Stimulated activated CD4-positive, alpha-beta T cell treated with anti-CD3 and anti-CD28 coated beads, Interleukin-15, amount 100 ng/mL, for 24 hours (primary cell): ENCODE data around the gene NR4A1.

Experiments
- DNase-seq: peaks from one replicate; pipeline ENCODE4 v3.0.0-alpha.2; 2020

NR4A1 gene

DNA sequence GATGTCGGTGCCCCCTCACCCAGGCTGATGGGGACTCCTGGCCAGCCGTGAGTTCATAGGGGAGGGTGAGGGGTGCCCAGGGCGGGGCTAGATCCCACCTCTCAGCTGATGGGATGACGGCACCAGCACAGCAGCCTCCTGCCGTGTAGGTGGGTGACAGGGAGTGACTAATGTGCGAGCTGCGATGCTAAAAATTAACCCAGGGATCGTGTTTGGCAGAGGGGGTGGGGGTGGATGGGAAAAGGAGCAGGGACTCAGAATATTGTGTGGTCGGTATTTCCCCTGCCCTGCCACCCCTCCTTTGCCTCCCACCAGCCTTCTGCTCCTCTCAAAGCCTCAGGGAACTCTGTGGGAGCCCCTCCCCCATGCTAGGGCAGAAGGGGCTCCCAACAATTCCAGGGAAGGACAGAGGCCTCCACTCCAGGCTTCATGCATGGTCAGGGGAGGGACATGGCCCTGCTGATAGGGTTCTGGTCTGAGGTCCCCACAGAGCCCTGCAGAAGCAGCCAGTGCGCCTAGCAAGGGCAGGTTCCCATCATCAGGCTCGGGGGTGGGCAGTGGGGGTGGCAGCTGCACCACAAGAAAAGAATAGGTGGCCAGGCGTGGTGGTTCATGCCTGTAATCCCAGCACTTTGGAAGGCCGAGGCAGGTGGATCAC, 32.0 kb upstream of the NR4A1 start:
- DNase-seq: no peak

DNA sequence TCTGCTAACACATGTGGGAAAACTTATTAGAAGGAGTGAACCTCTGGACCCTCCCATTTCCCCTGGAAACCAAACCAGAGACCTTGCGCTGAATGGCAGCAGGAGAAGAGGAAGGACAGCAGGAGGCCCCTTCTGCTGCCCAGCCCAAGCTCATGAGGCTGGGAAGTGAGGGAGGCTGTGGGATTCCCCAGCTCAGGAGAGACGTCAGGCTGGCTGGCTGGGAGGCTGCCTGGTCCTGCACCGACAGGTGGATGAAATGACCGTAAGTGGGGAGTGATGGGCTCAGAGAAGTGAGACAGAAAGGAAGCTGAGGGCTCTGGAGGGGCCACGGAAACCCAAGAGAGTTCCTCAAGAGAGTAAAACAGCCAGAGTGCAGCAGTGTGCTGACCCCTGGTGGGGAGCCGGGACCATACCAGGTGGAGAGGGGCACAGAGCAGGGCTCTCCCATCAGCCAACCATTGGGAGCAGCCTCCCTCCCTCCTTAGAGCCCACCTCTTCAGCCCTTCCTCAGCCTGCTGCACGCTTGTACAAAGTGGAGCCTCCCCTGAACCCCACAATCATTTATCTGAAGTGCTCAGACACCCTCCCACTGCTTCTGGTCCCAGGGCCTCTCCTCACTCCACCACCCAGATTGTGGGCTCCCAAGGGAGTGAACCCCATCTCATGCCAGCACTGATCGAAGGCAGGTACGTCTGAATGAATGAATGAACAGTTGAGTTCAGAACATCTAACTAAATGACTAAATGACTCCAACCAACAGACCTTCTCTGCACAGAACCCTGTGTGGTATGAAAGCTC, 30.5 kb upstream of the NR4A1 start:
- peak; percentile 72 for DNase-seq

DNA sequence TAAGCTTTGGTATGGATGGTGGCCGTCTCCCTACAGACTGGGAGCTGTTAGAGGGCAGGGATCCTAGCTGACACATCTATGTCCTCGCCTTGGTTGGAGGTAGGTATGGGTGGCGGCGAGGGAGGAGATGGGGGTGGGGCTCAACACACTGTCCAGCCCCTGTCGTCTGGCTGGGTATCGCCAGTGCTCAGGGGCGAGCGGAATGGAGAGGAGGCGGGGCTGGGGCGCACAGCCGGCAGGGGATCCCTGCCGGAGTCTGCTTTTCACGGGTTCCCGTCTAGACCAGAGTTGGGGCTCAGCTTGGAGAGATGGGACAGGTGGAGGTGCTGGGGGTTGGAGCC, 28.4 kb upstream of the NR4A1 start:
- DNase-seq: peak; percentile 58

DNA sequence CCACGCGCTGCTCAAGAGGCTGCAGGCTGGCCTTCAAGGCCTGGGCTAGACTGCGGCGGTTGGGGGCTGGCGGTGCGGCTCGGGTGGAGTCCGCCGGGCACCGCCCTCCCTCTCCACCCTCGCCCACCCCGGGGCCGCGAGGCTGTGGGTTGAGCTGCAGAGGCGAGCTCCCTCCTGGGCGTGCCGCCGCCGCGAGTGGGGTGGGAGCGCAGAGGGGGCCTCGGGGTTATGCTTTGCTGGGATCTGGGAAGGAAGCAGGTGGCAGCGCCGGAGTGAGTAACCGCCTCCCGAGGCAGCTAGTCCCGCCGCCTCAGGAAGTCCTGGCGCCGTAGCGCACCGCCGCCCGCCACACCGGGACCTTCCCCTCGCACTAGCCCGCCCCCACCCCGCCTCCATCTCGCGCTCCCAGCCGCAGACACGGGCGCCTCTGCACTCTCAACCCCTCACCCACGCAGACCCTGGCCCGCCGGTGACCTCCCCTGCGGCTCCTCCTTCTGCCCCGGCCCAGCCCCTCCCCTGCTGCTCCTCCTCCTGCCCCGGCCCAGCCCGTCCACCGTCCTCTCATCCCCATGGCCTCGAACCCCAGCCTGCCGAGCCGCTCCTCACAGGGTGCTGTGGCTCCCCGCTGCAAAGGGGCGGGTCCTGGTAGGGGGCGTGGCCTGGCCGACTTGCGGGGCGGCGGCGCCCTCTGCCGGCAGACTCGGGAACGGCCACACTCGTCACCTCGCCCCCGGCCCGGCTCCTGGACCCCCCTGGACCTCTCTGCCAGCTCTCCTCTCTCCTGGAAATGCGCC, 27.9 kb upstream of the NR4A1 start:
- DNase-seq: peak; percentile 97

DNA sequence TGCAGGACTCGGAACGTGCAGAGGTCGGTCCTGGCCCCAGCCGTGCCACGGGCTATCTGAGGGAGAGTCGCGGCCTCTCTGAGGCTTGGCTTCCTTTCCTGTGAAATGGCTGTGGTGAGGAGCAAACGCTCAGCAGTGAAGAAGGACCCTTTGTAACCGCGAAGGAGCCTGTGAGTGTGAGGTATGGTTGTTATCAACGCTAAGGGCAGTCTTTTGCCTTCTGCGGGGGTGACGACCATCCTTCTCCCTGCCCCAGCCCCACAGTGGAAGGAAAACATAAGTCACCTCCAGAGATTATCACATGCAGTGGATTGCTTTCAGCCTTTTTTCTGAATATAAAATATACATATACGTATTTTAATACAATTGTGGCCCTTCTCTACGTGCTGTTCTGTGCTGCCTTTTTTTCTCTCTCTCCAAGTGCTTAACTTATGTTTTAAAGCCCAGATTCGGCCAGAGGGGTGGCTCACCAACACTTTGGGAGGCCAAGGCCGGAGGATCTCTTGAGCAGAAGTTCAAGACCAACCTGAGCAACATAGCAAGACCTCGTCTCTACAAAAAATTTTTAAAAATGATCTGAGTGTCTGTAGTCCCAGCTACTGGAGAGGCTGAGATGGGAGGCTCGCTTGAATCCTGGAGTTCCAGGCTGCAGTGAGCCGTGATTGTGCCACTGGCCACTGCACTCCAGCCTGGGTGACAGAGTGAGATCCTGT, 27.1 kb upstream of the NR4A1 start:
- no peak for DNase-seq

DNA sequence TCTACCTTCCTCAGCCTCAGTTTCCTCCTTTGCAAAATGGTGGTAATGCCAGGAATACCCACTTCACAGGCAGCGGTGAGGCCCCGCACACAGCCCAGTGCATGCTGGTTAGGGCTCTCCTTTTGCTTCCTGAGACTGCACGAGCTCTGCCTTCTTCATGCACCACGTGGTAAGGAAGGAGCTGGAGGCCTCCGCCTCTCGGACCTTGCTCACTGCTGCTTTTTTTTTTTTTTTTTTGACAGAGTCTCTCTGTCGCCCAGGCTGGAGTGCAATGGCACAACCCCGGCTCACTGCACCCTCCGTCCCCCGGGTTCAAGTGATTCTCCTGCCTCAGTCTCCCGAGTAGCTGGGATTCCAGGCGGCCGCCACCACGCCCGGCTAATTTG, 26.4 kb upstream of the NR4A1 start:
- peak; percentile 76 for DNase-seq

DNA sequence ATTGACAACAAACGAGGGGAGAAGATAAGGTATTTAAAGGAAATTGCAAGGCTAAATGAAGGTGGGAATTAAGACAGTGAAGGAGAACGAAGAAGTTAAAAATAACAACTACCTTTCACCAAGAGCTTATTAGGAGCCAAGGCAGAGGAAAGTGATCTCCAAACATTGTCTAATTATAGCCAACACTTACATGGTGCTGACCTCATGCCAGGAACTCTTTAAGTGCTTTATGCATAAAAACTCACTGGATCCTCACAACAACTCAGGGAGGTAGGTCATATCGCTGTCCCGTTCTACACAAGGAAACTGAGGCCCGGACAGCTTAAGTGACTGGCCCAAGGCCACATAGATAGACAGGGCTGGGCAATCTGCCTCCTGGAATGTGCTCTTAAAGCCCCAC, 25.0 kb upstream of the NR4A1 start:
- DNase-seq: no peak

DNA sequence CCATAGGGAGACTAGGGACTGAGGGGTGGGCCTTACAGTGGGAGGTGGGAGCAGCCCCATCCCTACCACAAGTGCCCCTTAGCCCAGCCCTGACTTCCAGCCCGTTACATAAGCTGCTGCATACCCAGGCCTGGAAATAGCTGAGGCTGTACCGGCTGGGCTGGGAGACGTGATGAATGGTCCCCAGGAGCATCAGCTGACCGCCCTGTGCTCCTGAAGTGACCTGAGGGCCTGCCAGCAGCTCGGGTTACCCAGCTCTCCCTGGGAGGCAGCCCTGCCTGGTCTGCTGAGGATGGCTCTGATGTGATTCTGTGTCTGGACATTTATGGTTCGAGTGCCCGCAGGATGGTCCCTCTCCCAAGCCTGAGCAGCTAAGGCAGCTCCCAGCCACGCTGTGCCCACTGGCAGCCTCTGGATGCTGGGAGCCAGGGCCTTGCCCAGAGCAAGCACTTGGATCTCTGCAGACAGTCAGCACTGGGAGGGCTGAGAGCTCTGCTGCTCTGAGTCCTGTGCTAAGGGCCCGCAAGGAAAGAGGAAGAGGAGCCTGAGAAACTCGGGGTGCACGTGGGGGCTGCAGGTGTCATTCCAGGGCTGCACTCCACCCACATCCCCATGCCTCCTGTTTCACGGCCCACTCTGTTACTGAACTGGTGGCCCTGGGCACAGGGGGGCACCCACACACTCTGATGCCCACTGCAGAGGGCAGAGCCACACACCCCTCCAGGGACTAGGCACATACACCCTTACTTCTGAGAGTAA, 24.0 kb upstream of the NR4A1 start:
- DNase-seq: no peak

DNA sequence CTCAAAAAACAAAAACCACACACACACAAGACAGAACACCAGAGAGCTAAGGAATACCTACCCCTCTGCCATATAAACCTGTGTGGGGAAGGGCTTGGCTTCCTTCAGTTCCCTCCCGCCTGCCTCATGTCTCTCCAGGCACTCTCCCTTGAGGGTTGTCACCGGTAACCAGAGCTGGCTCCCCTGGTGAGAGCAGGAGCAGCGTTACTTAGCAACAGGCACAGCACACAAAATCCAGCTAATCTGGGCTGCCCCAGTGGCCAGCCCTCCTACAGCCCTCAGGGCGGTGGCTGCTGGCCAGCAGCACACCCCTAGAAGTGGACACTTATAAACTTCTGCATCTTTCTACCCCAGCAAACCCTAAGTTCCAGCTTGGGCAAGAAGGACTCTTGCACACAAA, 21.6 kb upstream of the NR4A1 start:
- DNase-seq: no peak

DNA sequence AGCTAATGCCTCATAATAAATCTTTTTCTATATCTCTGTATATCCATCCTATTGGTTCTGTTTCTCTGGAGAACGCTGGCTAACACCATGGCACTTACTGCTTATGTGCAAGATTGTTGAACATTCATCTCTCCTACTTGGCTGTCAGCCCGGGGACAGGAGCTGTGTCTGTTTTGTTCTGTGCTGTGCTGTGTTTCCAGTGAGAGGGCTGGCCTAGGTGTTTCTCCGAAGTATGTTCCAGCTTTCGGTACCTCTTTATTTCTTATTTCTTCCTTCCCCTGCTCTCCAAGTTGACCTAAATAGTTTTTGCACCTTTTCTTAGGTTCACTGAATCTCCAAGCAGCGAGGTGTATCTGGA, 18.8 kb upstream of the NR4A1 start:
- DNase-seq: no peak

DNA sequence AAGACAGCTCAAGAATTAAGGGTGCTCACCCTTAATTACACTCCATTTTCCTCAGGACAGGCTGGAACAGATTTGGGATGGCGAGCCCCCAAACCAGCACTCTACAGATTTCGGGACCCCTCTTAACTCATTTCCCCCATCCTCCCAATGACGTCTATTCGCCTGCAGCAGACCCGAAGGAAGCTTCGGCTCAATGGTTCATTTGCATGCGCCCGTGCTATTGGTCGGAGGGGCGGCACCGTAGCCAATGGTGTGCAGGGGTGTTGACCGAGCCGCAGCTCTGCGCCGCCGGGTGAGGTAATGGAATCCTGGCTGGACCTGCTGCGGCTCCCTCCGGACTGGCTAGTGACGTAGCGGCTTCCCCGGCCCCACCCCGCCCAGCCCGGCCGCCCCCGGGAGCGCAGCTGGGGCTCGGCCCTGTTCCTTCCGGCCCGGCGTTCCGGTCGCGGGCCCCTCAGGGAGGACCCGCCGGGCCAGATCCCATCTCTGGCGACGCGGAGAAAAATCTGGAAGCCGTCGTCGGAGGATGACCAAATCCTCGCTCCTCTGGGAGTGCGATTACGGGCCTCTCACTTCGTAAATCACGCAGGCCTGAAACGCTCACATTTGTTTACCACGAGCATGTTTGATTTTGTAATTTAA, 18.3 kb upstream of the NR4A1 start:
- peak; percentile 95 for DNase-seq

DNA sequence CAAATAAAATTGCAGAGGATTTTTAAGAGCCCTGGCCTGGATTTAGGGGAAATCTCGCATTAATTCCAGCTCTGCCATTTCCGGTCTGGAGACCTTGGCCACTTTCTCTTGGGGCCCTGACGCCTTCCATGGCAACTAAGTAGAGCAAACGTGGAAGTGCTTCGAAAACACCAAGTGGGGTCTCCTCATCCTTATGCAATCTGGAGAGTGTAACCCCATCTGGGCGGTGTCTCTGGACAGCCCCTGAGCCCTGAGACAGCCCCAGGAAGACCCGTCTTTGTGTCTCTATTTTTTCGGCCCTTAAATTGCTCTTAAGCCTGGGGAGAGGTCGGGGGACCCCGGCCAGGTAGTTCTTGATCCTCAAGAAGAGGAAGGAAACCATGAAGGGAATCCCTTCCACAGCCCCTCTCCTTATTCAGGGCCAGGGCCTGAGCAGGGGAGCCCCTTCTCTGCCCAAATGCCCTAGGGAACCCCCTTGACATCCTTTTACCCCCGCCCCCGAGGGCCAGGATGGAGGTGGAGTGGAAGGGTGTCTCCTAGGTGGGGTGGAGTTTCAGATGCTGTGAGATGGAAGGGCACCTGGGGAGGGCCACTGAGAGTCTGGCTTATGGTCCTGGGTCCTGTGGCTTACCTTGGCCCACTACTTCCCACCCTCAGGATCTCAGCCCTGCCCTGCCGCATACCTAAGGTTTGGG, 17.6 kb upstream of the NR4A1 start:
- DNase-seq: no peak

DNA sequence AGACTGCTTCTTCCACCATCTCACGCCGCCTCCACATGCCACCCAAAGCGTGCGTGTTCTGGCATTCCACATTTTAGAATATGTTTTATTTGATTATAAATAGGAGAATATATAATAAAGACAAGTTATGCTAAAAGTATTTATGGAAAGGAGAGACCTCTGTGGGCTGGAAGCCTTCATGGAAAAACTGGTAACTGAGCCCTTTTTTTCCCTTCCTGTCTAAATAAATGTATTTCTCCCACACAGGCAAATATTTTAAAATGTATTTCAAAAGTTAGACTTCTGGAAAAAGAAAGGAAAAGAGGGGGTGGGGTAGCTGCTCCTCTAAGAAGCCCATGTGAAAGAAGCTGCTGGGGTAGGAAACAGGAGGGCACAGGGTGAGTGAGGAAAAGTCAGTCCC, 16.1 kb upstream of the NR4A1 start:
- no peak for DNase-seq

DNA sequence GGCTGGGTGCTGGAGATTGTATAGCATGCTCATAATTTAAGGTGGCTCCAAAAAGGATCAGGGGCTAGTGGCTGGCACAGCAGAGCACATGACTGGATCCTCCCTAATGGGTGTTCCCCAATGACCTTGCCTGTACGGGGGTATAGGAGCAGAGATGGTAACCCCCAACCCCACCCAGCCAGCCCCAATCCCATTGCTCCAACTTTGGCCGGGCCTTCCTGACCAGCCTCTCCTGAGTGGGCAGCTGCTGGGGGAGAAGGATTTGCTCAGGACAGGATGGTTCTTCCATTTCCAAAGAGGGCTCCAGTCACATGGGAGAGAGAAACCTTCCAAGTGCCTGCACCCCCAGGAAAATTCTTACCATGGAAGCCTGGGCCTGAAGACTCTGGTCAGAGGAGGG, 15.3 kb upstream of the NR4A1 start:
- DNase-seq: no peak

DNA sequence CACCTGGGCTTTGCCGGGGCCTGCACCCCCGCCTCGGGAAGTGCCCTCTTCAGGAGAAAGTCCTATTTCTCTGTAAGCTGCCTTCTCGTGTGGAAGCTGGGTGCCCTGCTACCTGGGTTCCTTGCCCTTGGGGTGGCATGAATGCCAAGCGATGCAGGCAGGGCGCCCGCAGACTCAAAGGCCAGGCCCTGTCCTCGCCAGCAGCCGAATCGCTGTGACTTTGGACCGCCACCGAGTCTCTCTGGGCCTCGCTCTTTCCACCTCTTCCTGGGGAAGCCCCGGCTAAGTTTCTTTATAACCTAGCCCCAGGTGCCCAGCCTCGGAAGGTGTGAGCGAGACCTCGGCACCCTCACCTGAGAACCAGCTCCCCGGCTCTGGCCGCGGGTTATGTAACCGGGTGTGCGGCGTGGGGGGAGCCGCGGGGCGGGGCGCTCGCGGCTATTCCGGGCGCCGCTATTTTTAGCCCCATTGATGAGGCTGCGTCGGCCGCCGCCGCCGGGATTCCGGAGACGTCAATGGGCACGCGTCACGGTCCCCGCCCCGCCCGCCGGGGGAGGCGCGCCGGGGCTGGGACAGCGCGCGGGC, 14.6 kb upstream of the NR4A1 start:
- DNase-seq: peak; percentile 84

DNA sequence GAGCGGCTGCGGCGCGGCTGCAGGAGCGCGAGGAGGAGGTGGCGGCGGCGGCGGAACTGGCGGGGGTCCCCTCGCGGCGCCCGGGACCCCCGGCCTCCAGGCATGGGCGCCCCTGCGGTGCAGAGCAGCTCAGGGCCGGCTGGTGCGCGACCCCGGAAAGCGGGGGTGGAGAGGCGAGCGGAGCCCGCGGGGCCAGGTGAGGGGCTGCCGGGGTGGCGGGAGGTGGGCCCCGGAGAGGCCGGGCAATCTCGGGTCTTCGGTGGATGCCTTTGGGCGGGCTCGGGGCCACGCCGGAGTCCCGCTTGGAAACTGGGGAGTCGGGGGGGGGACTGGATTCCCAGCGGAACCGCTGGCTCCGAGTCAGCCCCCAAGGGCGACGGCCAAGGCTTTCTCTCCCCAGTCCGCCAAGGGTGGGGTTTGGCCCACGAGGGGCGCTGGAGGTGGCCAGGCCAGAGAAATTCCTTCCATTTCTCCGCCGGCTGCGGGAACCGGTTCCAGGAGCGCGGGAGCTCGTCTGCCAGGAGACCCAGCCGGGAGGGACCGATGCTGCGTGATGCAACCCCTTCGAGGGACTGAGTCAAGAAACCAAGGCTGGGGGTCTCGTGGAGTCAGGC, 13.9 kb upstream of the NR4A1 start:
- DNase-seq: peak; percentile 30

DNA sequence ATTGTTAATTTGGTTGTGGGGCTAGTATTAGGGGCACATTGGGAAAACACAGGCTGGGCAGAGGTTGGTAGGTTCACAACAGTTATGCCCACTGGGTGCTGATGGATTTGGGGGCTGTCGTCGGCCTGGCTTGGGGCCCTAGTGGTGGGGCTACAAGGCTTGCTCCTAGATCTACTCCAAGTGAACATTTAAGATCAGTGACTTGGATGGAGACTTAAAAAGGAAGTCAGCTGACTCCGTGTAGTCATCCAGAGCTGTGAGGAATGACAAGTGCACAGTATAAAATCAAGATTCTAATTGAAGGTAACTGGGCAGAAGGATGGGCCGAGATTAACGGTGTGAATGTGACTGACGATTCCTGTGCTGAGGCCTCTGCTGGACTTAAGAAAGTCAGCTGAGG, 12.8 kb upstream of the NR4A1 start:
- no peak for DNase-seq

DNA sequence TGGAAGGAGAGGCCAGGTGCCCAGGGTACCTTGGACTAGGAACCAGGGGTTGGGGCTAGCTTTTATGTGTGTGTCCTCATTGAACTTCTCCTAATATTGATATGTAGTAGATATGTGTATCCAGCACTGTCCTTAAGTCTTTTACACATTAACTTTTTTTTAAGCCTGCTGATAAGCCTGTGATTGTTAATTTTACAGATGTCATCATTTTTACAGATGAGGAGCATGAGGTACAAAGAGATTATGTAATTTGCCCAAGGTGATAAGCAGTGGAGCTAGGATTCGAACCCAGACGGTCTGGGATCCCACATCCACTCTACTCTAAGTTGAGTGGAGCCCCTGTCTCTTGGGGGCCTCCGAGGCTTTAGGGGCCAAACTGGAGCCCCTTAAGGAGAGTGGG, 10.2 kb upstream of the NR4A1 start:
- no peak for DNase-seq

DNA sequence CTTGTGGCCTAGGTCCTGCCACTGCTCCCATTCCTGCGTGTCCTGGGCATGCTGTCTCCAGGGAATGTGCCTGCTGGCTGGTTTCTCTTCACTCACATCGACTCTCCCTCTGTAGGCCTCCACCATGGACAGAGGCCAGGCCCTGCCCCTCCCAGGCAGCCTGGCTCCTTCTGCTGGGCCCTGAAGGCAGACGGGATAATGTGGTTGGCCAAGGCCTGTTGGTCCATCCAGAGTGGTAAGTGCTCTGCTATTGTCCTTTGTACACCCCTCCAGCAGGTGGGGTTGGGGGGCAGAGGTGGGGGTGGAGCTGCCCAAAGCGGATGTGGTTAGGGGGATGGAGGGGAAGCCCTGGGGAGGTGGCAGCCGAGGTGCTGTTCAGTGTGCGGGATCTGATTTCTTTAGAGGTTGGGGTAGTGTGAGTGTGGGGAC, 9.5 kb upstream of the NR4A1 start:
- no peak for DNase-seq

DNA sequence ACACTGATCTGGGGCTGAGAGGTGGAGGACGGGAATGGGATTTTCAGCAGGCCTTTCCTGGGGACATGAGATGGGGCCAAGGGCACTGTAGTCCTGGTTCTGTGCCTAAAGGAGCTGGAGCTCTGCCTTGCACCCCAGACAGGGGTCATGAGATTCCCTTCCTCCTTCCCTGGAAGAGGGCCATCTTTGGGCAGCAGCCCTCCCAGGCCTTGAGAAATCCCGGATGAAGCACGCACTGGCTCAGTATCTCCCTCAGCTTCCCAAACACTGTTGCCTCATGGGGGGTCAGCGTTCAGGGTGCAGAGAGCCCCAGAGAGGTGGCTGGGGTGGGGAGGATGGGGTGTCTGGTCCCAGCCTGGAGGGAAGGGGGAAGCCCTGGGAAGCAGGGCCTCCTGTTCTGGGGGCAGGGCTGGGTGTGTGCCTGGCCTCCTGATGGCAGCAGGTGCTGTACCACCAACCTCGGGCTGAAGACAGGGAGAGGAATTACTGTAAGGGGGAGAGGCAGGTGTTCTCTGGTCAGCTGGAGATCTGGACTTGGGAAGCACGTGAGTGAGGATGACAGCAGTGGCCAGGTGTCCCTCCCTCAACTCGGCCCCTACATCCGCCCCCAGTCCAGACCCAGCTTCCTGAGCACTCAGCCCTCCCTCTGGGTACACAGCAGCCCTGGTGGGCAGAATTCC, 8.4 kb upstream of the NR4A1 start:
- DNase-seq: no peak
